ENCODE data around the gene NUP210. TPM values are rescaled to one million over a fixed set of nuclear protein-coding genes. Genes with fewer than 3 reads are reported as not detected.

The NUP210 gene
- total and polyA plus RNA-seq, 2 of the 13 experiments (the other 11 are each of a cell fraction or from before 2014, with no cell fraction given), result 31.6 to 35.2 TPM

GRCh38 chr3:13415236-13415986, 4.7 kb downstream of the NUP210 start:
- ChIA-PET CTCF (ENCODE audit: low intra/inter-chr PET ratio, low total read pairs) (no interaction called here), POLR2A (no interaction called here)
- ATAC-seq, result no peak
- no peak for FAIRE-seq
- BruUV-seq (replicated peaks), result no TSS peak
- H3K27me3 ChIP-seq (ENCODE audit: control insufficient read depth in 1 of 2, insufficient read depth in 2 of 2, low read length in 2 of 2), result no peaks in the 10 kb centered on the region; a peak in 1 of 5 replicates
- H3K4me2 ChIP-seq (ENCODE audit: low read depth, low read length), result no peak overlapping the region
- intact Hi-C loops (cut with micrococcal nuclease; ENCODE audit: unreplicated experiment), result loop anchor here (5.0 kb wide), 1 partner anchor 37 kb away; no protein-coding TSS in a partner anchor
- in situ Hi-C loops (cut with HindIII; ENCODE audit: extremely low pct_ligation_motif_present, low pct_unique_long_range_greater_than_20kb), result no loop called here
- no peak overlapping the region for H3K4me3 ChIP-seq (replicated peaks in 1 of 3; ENCODE audit: insufficient read depth in 1 of 3, low read depth in 2 of 3, low read length in 3 of 3)
- no peak overlapping the region for H3K27ac ChIP-seq (ENCODE audit: extremely low read length, insufficient read depth, low read length)
- peaks cover 1 to 8% of the 10 kb centered on the region in 2 experiments; a peak in 3 of 5 replicates for H3K36me3 ChIP-seq (replicated peaks in 1 of 2; ENCODE audit: control insufficient read depth in 1 of 2, insufficient read depth in 2 of 2, low read length in 2 of 2)
- peaks cover 4% of the 10 kb centered on the region; the same call in 1 of the 2 replicates for H4K20me1 ChIP-seq (ENCODE audit: insufficient read depth, low read length)
- peaks cover 64% of the 10 kb centered on the region for H3K4me1 ChIP-seq (ENCODE audit: insufficient read depth, low read length)
- H3K79me2 ChIP-seq (ENCODE audit: insufficient read depth, low read length), result peaks cover 64% of the 10 kb centered on the region
- DNase-seq (ENCODE audit: low spot score), result no peak
- WGBS (ENCODE audit: low lambda C conversion rate), result 91% methylated on average over 12 of the region's 15 CpGs
- no peak overlapping the region for H2AFZ ChIP-seq (ENCODE audit: low read length)
- no peaks in the 10 kb centered on the region for H3K9me3 ChIP-seq (ENCODE audit: low read length)
- no peak overlapping the region for H3K9ac ChIP-seq (ENCODE audit: insufficient read depth, low read depth, low read length)
- TF ChIP-seq ZBTB40 (IDR thresholded peaks at IDR 0.05) (no peak), ZBTB40 (CRISPR knock-in tag; IDR thresholded peaks at IDR 0.05) (no peak), ATM (IDR thresholded peaks at IDR 0.05; ENCODE audit: borderline replicate concordance) (no peak), DPF2 (CRISPR knock-in tag; IDR thresholded peaks at IDR 0.05; ENCODE audit: borderline replicate concordance, low read depth) (no peak), SALL2 (CRISPR knock-in tag; IDR thresholded peaks at IDR 0.05) (no peak), PBX2 (CRISPR knock-in tag; IDR thresholded peaks at IDR 0.05) (no peak), ONECUT2 (CRISPR knock-in tag; IDR thresholded peaks at IDR 0.05) (no peak), PCBP2 (optimal IDR thresholded peaks at IDR 0.05; ENCODE audit: low read depth, low read length, poor library complexity, severe bottlenecking) (no peak), NCOA2 (CRISPR knock-in tag; IDR thresholded peaks at IDR 0.05) (no peak), ZNF446 (CRISPR knock-in tag; IDR thresholded peaks at IDR 0.05) (no peak), NONO (IDR thresholded peaks at IDR 0.05) (no peak), NONO (CRISPR knock-in tag; conservative IDR thresholded peaks at IDR 0.05) (no peak)

Measured in HepG2 (cell line).